Neuronal stem cell (in vitro differentiated cells): ENCODE results near the gene RNF213.

ENCODE experiments used
- DNase-seq: peaks from one replicate; pipeline ENCODE4 v3.0.0-alpha.2; 2013; ENCODE audit warnings: low spot score
- H2AFZ ChIP-seq: one replicate; pipeline ENCODE4 v1.6.1; 2013; ENCODE audit warnings: mild to moderate bottlenecking, low read length, inconsistent platforms
- H2AK5ac ChIP-seq: 2 replicates; pipeline ENCODE4 v1.6.1; 2013; ENCODE audit warnings: low read depth, mild to moderate bottlenecking, inconsistent platforms, low read length, moderate library complexity, mixed read lengths
- H2BK120ac ChIP-seq: 2 replicates; pipeline ENCODE4 v1.6.1; 2013; ENCODE audit warnings: low read depth, mild to moderate bottlenecking, inconsistent platforms, low read length, moderate library complexity, mixed read lengths
- H2BK12ac ChIP-seq: one replicate; pipeline ENCODE4 v1.6.1; 2013; ENCODE audit warnings: low read length, inconsistent platforms
- H2BK15ac ChIP-seq: 2 replicates; pipeline ENCODE4 v1.6.1; 2013; ENCODE audit warnings: mild to moderate bottlenecking, low read length, inconsistent platforms, mixed read lengths
- H2BK5ac ChIP-seq: one replicate; pipeline ENCODE4 v1.6.1; 2013; ENCODE audit warnings: inconsistent platforms, mild to moderate bottlenecking, low read length, moderate library complexity
- H3K14ac ChIP-seq: one replicate; pipeline ENCODE4 v1.6.1; 2013; ENCODE audit warnings: low read length, inconsistent platforms
- H3K18ac ChIP-seq: 2 replicates; pipeline ENCODE4 v1.6.1; 2013; ENCODE audit warnings: low read length, inconsistent platforms
- H3K23ac ChIP-seq: 2 replicates; pipeline ENCODE4 v1.6.1; 2013; ENCODE audit warnings: low read depth, mild to moderate bottlenecking, mixed read lengths, low read length, inconsistent platforms; ENCODE audit not compliant: poor library complexity
- H3K27ac ChIP-seq: replicated peaks from 3 replicates; pipeline ENCODE4 v1.5.1; 2013; ENCODE audit warnings: low read length, inconsistent platforms
- H3K27me3 ChIP-seq, 3 experiments: 2 replicates each; pipeline ENCODE4 v1.6.1; 2013; ENCODE audit warnings: low read length in 3 of 3, mild to moderate bottlenecking in 2 of 3, inconsistent platforms in 1 of 3, low read depth in 1 of 3, mixed read lengths in 1 of 3, moderate library complexity in 1 of 3; ENCODE audit not compliant: control insufficient read depth in 3 of 3, insufficient read depth in 3 of 3
- H3K36me3 ChIP-seq, 2 donors: replicated peaks in 1 of 2; 2 replicates each; pipeline ENCODE4 v1.6.1; 2013; ENCODE audit warnings: low read length in 2 of 2; ENCODE audit not compliant: control insufficient read depth in 2 of 2, insufficient read depth in 2 of 2
- H3K4ac ChIP-seq: 2 replicates; pipeline ENCODE4 v1.6.1; 2013; ENCODE audit warnings: inconsistent platforms, mild to moderate bottlenecking, low read length, moderate library complexity
- H3K4me1 ChIP-seq, 2 donors: 1 replicate in 1 of 2; 2 replicates in 1 of 2; pipeline ENCODE4 v1.6.1; 2013; ENCODE audit warnings: low read length in 2 of 2, low read depth in 1 of 2; ENCODE audit not compliant: control insufficient read depth in 2 of 2, insufficient read depth in 1 of 2
- H3K4me2 ChIP-seq: one replicate; pipeline ENCODE4 v1.6.1; 2013; ENCODE audit warnings: mild to moderate bottlenecking, low read length, inconsistent platforms; ENCODE audit not compliant: insufficient read depth, poor library complexity, severe bottlenecking
- H3K4me3 ChIP-seq, 2 donors: 2 replicates each; pipeline ENCODE4 v1.5.1; 2013; ENCODE audit warnings: low read length in 2 of 2, mild to moderate bottlenecking in 2 of 2, inconsistent platforms in 1 of 2, moderate library complexity in 1 of 2
- H3K79me1 ChIP-seq: one replicate; pipeline ENCODE4 v1.6.1; 2013; ENCODE audit warnings: low read depth, mild to moderate bottlenecking, inconsistent platforms, low read length, moderate library complexity
- H3K9ac ChIP-seq: one replicate; pipeline ENCODE4 v1.6.1; 2013; ENCODE audit warnings: mild to moderate bottlenecking, low read depth, low read length, inconsistent platforms; ENCODE audit not compliant: poor library complexity
- H3K9me3 ChIP-seq, 2 donors: replicated peaks in 1 of 2; 2 replicates each; pipeline versions ENCODE3 to v1.6.1; 2013; ENCODE audit warnings: low read length in 2 of 2, mild to moderate bottlenecking in 2 of 2, inconsistent platforms in 1 of 2, low read depth in 1 of 2, mixed read lengths in 1 of 2, moderate library complexity in 1 of 2; ENCODE audit not compliant: control insufficient read depth in 2 of 2, insufficient read depth in 1 of 2
- H4K8ac ChIP-seq: one replicate; pipeline ENCODE4 v1.6.1; 2013; ENCODE audit warnings: low read depth, mild to moderate bottlenecking, inconsistent platforms, low read length, moderate library complexity
- H4K91ac ChIP-seq: one replicate; pipeline ENCODE4 v1.6.1; 2013; ENCODE audit warnings: low read length, low read depth, mild to moderate bottlenecking, inconsistent platforms; ENCODE audit not compliant: poor library complexity
- WGBS, 2 donors: extraction: QIAGEN DNeasy Blood & Tissue Kit; methylation state at CpG; one replicate each; pipeline ENCODE4 v1.1.7; 2013; ENCODE audit warnings: missing lambda C conversion rate in 2 of 2, mixed read lengths in 1 of 2; ENCODE audit not compliant: insufficient read length in 2 of 2, insufficient replicate concordance in 1 of 2; ENCODE audit errors: extremely low coverage in 2 of 2; 5-methylcytosine and 5-hydroxymethylcytosine counted together

RNF213 gene

GRCh38 chr17:80263253-80264204 lies 2.9 kb downstream of the RNF213 start:
- Histone ChIP-seq H3K14ac (peak overlapping the region; percentile 8), H2AFZ (no peak overlapping the region), H3K4me3 (no peak overlapping the region), H2BK5ac (peak overlapping the region; percentile 78), H3K36me3 (peaks cover 2 to 19% of the 10 kb centered on the region in 2 donors), H3K4me2 (no peak overlapping the region), H3K18ac (peak overlapping the region; percentile 88), H3K79me1 (peaks cover 9% of the 10 kb centered on the region), H3K27me3 (peaks cover 0 to 2% (median 0%) of the 10 kb centered on the region in 3 experiments), H3K27ac (peak overlapping the region; percentile 23), H3K23ac (peak overlapping the region; percentile 80), H2BK15ac (peak overlapping the region; percentile 49), H2BK120ac (peak overlapping the region; percentile 47), H3K4ac (no peak overlapping the region), H4K91ac (peak overlapping the region; percentile 68), H3K9me3 (no peaks in the 10 kb centered on the region), H4K8ac (no peak overlapping the region), H2AK5ac (peak overlapping the region; percentile 97), H3K9ac (peak overlapping the region; percentile 60), H3K4me1 (peaks cover 17 to 26% of the 10 kb centered on the region in 2 donors), H2BK12ac (peak overlapping the region; percentile 95)
- DNase-seq = no peak
- no CpG with 5 or more reads among the region's 19 CpGs for WGBS, 2 donors

- H2BK5ac ChIP-seq = peak overlapping the region; percentile 78
- no peaks in the 10 kb centered on the region for H3K9me3 ChIP-seq
- H3K9ac ChIP-seq = no peak overlapping the region
- H4K8ac ChIP-seq = no peak overlapping the region
- H2BK12ac ChIP-seq = no peak overlapping the region
- no peak overlapping the region for H3K14ac ChIP-seq
- H4K91ac ChIP-seq = no peak overlapping the region
- no peak overlapping the region for H2BK120ac ChIP-seq
- no peak overlapping the region for H2AFZ ChIP-seq
- peaks cover 0 to 2% (median 0%) of the 10 kb centered on the region in 3 experiments for H3K27me3 ChIP-seq
- peaks cover 17 to 26% of the 10 kb centered on the region in 2 donors for H3K4me1 ChIP-seq
- peaks cover 9% of the 10 kb centered on the region for H3K79me1 ChIP-seq
- H3K36me3 ChIP-seq = peaks cover 2 to 19% of the 10 kb centered on the region in 2 donors
- H3K4ac ChIP-seq = no peak overlapping the region
- H3K18ac ChIP-seq = peak overlapping the region; percentile 35
- WGBS, 2 donors = no CpG with 5 or more reads among the region's 19 CpGs
- H3K23ac ChIP-seq = peak overlapping the region; percentile 22
- H3K4me3 ChIP-seq = peak overlapping the region in 1 of 2 donors; percentile 45
- no peak overlapping the region for H3K27ac ChIP-seq
- H3K4me2 ChIP-seq = no peak overlapping the region
- DNase-seq = no peak
- peak overlapping the region; percentile 14 for H2AK5ac ChIP-seq
- H2BK15ac ChIP-seq = peak overlapping the region; percentile 49
Observed at GRCh38 chr17:80264205-80265075, 3.8 kb downstream of the RNF213 start.

- Histone ChIP-seq H3K9me3 (no peaks in the 10 kb centered on the region), H2BK5ac (no peak overlapping the region), H2AFZ (no peak overlapping the region), H2BK15ac (no peak overlapping the region), H3K4me2 (no peak overlapping the region), H3K14ac (no peak overlapping the region), H3K4me3 (no peak overlapping the region), H4K91ac (no peak overlapping the region), H3K23ac (no peak overlapping the region), H3K9ac (no peak overlapping the region), H3K27ac (peak overlapping the region; percentile 1), H3K36me3 (peaks cover 5 to 19% of the 10 kb centered on the region in 2 donors), H3K18ac (no peak overlapping the region), H2BK120ac (no peak overlapping the region), H4K8ac (no peak overlapping the region), H2AK5ac (no peak overlapping the region), H3K4ac (no peak overlapping the region), H3K4me1 (peaks cover 20 to 30% of the 10 kb centered on the region in 2 donors), H3K79me1 (peaks cover 9% of the 10 kb centered on the region), H3K27me3 (peaks cover 0 to 2% (median 0%) of the 10 kb centered on the region in 3 experiments), H2BK12ac (no peak overlapping the region)
- WGBS, 2 donors = no CpG with 5 or more reads among the region's 17 CpGs
- no peak for DNase-seq
Observed at GRCh38 chr17:80265205-80266068, 4.8 kb downstream of the RNF213 start.
